GM19035 (cell line): ENCODE data around the gene NMNAT2.

Experiments
- ATAC-seq: cut with Tn5 transposase; IDR thresholded peaks from one replicate; pipeline ENCODE4 v1.9.1; 2021; ENCODE audit not compliant: unreplicated experiment

NMNAT2 gene

DNA sequence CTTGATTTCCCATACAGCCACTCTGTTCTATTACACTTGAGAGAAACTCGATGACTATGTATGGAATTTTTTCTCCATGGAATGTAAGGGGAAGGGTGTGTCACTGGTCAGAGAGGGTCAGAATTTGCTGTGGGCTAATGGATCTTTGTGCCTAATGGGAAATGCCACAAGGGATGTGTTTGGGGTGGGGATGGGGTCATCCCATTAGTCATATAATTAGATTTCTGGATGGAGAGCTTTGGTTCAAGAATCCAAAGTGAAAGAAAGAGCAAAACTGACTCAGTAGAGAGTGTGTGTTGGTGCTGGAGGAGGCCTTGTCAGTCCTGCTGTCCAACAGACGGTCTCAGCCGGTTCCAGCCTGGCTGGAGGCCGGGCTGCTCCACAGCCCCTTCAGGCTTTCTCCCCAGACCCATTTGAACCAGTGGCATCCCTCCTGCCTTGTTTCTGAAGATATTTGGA is 145.8 kb downstream of the NMNAT2 start:
- no peak for ATAC-seq

DNA sequence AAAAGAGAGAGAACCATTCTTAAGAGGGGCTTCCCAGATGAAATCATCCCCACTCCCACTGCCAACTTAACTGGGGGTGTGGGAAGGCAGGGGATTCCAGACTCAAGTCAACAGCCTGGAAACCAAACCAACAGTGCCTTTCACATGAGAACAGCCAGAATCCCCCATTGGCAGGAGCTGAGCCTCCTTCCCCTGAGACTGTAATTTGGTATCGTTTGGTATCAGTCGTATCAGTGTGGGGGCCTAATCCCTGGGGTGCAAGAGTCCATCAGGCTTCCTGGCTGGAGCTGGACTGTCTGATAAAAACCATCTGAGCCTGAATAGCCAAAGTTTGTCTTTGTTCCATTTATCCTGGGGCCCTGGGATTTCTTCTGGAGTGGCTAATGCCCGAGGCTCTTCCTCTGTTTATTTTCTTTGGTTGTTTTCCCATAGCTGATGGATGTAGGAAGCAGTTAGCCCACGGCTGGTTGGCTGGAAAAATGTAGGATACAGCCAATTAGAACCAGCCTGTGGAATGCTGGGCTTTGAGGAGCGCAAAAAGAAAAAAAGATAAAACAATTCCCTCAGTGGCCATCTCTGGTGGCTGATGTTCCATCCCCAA is 147.5 kb downstream of the NMNAT2 start:
- ATAC-seq = no peak

- ATAC-seq = no peak
These were observed 150.3 kb downstream of the NMNAT2 start for GRCh38 chr1:183267646-183268431.

GRCh38 chr1:183263886-183264602 is 154.1 kb downstream of the NMNAT2 start:
- no peak for ATAC-seq

DNA sequence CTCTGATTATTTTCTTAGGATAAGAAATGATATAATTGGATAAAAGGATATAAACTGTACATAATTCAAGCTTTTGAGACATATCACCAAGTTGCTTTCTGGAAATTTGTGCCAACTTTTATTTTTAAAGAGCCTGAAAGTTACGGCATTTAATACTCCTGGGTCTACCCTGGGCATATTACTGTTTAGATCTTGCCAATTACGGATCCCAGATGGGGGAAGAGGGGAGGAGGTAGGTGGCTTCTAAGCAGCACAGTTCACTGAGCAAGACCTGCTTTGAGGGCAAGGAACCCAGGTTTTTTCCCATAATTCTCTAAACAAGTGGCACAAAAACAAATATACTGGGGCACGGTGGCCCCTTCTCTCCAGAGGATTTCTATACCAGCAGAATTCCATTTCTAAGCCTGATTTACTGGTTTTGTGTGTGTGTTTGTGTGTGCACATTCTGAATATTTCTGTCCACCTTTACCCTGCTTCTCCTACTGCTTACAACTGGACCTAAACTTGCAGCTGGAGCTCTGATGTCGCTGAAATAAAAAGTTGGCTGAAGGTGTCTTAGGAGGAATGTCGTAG is 155.5 kb downstream of the NMNAT2 start:
- ATAC-seq = no peak

- no peak for ATAC-seq
These were observed 158.3 kb downstream of the NMNAT2 start for GRCh38 chr1:183259924-183260323.

DNA sequence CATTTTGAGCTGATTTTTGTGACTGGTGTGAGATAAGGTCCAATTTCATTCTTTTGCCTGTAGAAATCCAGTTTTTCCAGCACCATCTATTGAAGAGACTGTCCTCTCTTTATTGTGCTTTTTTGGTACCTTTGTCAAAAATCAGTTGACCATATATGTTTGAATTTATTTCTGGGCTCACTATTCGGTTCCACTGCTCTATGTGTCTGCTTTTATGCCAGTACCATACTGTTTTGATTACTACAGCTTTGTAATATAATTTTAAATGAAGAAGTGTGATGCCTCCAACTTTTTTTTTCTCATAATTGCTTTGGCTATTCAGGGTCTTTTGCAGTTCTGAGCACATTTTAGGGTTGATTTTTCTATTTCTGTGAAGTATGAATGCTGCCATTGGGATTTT is 163.1 kb downstream of the NMNAT2 start:
- no peak for ATAC-seq

DNA sequence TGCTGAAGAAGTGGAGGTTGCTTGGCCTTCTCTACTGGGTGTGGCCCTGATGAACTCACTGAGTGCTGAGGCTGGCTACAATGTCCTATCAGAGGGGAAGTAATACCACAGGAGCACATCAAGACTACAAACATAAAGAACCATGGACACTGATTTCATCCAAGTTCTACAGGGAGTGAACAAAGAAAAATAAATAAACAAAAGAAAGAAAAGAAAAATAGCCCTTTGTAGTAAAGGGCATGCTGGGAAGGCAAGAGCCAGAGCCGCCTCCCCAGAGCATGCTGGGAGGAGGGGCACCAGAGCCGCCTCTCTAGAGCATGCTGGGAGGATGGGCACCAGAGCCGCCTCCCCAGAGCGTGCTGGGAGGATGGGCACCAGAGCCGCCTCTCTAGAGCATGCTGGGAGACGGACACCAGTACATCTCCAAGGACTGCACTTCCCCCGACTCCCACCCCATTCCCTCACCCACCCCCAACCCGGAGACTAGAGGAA is 166.2 kb downstream of the NMNAT2 start:
- no peak for ATAC-seq

DNA sequence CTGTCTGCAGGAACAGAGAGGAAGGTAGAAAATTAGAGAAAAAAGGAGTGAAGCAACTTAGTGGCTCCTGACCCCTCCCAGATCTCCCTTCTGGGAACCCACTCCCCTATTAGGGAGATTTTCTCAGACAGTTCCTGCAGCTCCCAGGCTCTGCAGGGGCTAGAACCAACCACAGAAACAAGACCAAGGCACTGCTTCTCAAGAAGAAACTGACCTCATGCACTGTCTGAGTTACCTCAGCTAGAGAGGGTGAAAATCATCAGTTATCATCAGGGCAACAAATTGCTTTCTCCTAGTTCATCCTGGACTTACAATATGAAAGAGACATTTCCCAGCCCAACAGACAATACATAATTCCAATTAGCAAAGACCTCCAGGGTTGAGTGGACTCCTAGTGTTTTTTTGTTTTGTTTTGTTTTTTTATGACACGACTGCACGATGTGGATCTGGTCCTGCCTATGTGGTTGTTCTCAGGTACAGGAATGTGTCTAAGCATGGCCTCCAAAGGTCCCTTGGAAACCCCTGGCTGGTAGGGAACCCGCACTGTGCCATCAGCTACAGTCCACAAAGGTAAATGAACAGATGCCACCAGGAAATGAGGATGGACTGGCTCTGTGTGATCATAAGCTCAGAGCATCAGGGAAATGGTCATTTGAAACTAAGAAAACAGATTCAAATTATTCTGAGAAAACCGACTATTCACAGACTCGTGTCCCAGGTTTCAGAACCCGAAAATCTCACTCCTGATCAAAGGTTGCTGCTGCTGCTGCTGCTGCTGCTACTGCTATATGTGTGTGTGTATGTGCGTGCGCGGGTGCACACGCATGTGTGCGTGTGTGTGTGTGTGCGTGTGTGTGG is 166.8 kb downstream of the NMNAT2 start:
- ATAC-seq = no peak

GRCh38 chr1:183249941-183250452 is 168.2 kb downstream of the NMNAT2 start:
- ATAC-seq = no peak

DNA sequence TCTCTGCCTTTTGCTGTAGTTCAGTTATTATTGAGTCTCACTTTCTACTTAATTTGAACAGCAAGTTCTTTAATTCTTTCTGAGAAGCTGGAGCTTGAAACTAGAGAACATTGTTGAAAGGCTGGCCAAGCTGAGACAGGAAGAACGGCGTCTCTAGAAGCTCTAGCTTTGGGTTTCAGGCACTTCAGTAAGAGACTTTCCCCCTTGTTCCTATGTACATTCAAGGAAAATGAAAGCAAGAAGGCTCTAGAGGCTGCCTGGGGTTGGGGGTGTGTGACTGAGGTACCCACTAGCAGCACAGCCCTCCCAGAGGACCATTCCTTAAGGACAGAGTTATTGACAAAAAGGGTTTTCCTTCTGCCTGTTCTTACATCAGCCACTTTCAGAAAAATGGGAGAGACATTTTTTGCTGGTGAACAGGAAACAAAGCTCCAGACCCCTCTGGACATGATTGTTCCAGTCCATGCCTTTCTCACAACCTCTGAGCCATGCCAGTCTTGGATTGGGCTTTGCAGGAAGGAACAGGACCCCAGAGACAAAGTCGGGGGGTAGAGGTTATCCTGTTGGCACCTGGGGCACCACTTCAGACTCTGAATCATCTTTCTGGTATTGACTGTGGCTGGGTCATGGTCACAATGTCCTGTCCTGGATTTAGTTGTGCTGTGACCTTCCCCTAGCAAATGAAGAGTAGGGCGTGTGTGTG is 169.0 kb downstream of the NMNAT2 start:
- no peak for ATAC-seq

GRCh38 chr1:183247931-183248330 is 170.2 kb downstream of the NMNAT2 start:
- ATAC-seq = no peak

- ATAC-seq = no peak
These were observed 170.7 kb downstream of the NMNAT2 start for GRCh38 chr1:183247484-183247883.

- no peak for ATAC-seq
These were observed 171.1 kb downstream of the NMNAT2 start for GRCh38 chr1:183247066-183247465.

GRCh38 chr1:183246436-183246835 is 171.7 kb downstream of the NMNAT2 start:
- no peak for ATAC-seq

DNA sequence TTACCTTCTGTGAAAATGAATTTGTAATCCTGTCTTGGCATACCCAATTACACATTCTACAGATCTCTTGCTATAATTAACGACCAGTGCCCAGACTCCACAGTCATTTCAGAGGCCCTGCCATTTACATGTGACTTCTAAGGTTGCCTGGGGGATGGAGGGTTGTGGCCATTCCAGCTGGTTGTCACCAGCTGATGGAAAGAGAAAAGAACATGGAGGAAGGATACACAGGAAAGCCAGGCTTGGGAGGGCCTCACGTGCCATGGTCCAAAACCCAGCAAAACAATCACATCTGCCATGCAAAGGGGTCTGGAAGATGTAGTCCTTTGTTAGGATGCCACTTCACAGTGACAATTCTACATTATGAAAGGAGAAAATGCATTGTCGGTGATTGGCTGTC is 172.8 kb downstream of the NMNAT2 start:
- no peak for ATAC-seq

DNA sequence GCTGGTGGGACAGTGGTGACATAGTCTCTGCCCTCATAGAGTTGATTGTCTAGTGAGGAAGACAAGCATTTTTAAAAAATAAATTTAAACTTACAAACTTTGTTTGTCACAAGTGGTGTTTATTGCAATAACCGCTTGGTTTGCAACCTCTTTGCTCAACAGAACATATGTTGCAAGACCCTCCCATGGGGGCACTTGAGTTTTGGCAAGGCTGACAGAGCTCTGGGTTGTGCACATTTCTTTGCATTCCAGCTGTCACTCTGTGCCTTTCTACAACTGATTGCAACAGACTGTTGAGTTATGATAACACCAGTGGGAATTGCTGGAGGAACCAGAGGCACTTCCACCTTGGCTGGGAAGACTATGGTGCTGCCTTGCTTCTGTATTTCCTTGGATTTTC is 173.7 kb downstream of the NMNAT2 start:
- ATAC-seq = no peak

DNA sequence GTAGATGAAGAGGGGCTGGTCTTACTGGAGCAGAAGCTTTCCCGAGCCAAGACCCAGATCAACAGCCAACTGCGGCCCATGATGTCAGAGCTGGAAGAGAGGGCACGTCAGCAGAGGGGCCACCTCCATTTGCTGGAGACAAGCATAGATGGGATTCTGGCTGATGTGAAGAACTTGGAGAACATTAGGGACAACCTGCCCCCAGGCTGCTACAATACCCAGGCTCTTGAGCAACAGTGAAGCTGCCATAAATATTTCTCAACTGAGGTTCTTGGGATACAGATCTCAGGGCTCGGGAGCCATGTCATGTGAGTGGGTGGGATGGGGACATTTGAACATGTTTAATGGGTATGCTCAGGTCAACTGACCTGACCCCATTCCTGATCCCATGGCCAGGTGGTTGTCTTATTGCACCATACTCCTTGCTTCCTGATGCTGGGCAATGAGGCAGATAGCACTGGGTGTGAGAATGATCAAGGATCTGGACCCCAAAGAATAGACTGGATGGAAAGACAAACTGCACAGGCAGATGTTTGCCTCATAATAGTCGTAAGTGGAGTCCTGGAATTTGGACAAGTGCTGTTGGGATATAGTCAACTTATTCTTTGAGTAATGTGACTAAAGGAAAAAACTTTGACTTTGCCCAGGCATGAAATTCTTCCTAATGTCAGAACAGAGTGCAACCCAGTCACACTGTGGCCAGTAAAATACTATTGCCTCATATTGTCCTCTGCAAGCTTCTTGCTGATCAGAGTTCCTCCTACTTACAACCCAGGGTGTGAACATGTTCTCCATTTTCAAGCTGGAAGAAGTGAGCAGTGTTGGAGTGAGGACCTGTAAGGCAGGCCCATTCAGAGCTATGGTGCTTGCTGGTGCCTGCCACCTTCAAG is 174.8 kb downstream of the NMNAT2 start:
- no peak for ATAC-seq

- ATAC-seq = no peak
These were observed 175.6 kb downstream of the NMNAT2 start for GRCh38 chr1:183242556-183242955.
